HCT116 (cell line): Measurements from ENCODE around the gene GPRC5C. TPM values are rescaled to one million over a fixed set of nuclear protein-coding genes. Genes with fewer than 3 reads are reported as not detected.

Source experiments
- ATAC-seq: fragments of 200-7000 bp; cut with Tn5 transposase; 2 replicates; pipeline ENCODE4 v1.9.1; 2020; ENCODE audit warnings: mild to moderate bottlenecking, moderate library complexity
- BruUV-seq: library from RNA; stranded (reverse); fragments of 400-500 nt; replicated peaks from 2 replicates; lab custom pipeline; 2021; lab: Mats Ljungman, UMichigan
- CTCF ChIA-PET: fragments of 300-600 bp; sonication (Branson Sonifier 250); formaldehyde crosslinking; loops from one replicate; lab custom pipeline; 2021; ENCODE audit warnings: antibody characterized with exemption; lab: Charles Lee
- POLR2A ChIA-PET: fragments of 300-600, 350-600 bp; sonication (Branson Sonifier 250); formaldehyde crosslinking; loops from one replicate; lab custom pipeline; 2021; ENCODE audit warnings: antibody characterized with exemption; lab: Charles Lee
- RAD21 ChIA-PET, 2 experiments: fragments of 300-600 bp; sonication (Branson Sonifier 250); formaldehyde crosslinking; loops; one replicate each; lab custom pipeline; 2023; ENCODE audit warnings: low total read pairs in 2 of 2; ENCODE audit not compliant: uncharacterized antibody in 2 of 2, unreplicated experiment in 2 of 2, low non-redundant PET in 1 of 2; lab: Charles Lee
- DNase-seq: peaks from one replicate; pipeline ENCODE4 v3.0.0-alpha.2; 2010; ENCODE audit warnings: low read depth, low spot score
- H2AFZ ChIP-seq: fragments of 200-600 bp; shearing (Covaris generic), sonication (generic); 2 replicates; pipeline ENCODE4 v1.6.1; 2017; ENCODE audit warnings: low read depth, mixed run types, mixed read lengths, antibody characterized with exemption, low read length; ENCODE audit not compliant: poor library complexity, severe bottlenecking
- H3K27ac ChIP-seq: 2 replicates; pipeline ENCODE4 v1.5.1; 2012; ENCODE audit warnings: low read depth, low read length
- H3K27me3 ChIP-seq: fragments of 200-600 bp; sonication (generic); 2 replicates; pipeline ENCODE4 v1.6.1; 2016; ENCODE audit warnings: mixed run types, low read length, mixed read lengths; ENCODE audit not compliant: insufficient read depth
- H3K36me3 ChIP-seq, 2 experiments: fragments of 200-500 bp in 1 of 2; fragments of 200-600 bp in 1 of 2; sonication (Bioruptor generic) in 1 of 2; sonication (generic) in 1 of 2; 2 replicates each; pipeline versions ENCODE4 v1.5.1 to v1.6.1; 2014 to 2016; ENCODE audit warnings: low read length in 2 of 2, inconsistent platforms in 1 of 2, mixed read lengths in 1 of 2, mixed run types in 1 of 2; ENCODE audit not compliant: insufficient read depth in 2 of 2, control insufficient read depth in 1 of 2
- H3K4me1 ChIP-seq, 2 experiments: fragments of 200-600 bp in 1 of 2; sonication (generic) in 1 of 2; 2 replicates each; pipeline versions ENCODE4 v1.5.1 to v1.6.1; 2012 to 2017; ENCODE audit warnings: low read length in 2 of 2, inconsistent platforms in 1 of 2, mild to moderate bottlenecking in 1 of 2, mixed read lengths in 1 of 2, mixed run types in 1 of 2, moderate library complexity in 1 of 2; ENCODE audit not compliant: insufficient read depth in 2 of 2, control insufficient read depth in 1 of 2
- H3K4me2 ChIP-seq: fragments of 200-600 bp; sonication (generic); 2 replicates; pipeline ENCODE4 v1.6.1; 2017; ENCODE audit warnings: mixed run types, low read length, mixed read lengths
- H3K4me3 ChIP-seq, 2 experiments: fragments of 200-600 bp in 1 of 2; sonication (generic) in 1 of 2; replicated peaks in 1 of 2; 2 replicates each; pipeline ENCODE4 v1.5.1; 2011 to 2016; ENCODE audit warnings: low read length in 2 of 2, control low read depth in 1 of 2, low read depth in 1 of 2, mild to moderate bottlenecking in 1 of 2, mixed read lengths in 1 of 2, mixed run types in 1 of 2
- H3K79me2 ChIP-seq: fragments of 200-600 bp; sonication (generic); 2 replicates; pipeline ENCODE4 v1.6.1; 2017; ENCODE audit warnings: mild to moderate bottlenecking, mixed run types, low read length, moderate library complexity, mixed read lengths; ENCODE audit not compliant: insufficient read depth
- H3K9ac ChIP-seq: fragments of 200-600 bp; sonication (generic); 2 replicates; pipeline ENCODE4 v1.6.1; 2016; ENCODE audit warnings: low read length, mixed read lengths
- H3K9me2 ChIP-seq: fragments of 200-600 bp; sonication (generic), shearing (Covaris generic); 2 replicates; pipeline ENCODE4 v1.6.1; 2017; ENCODE audit warnings: mixed run types, mild to moderate bottlenecking, moderate library complexity; ENCODE audit not compliant: insufficient read depth
- H3K9me3 ChIP-seq, 2 experiments: fragments of 200-500 bp in 1 of 2; fragments of 200-600 bp in 1 of 2; sonication (Bioruptor generic) in 1 of 2; sonication (generic) in 1 of 2; 2 replicates each; pipeline ENCODE4 v1.6.1; 2014 to 2017; ENCODE audit warnings: low read length in 2 of 2, mixed read lengths in 2 of 2, inconsistent platforms in 1 of 2, low read depth in 1 of 2, mild to moderate bottlenecking in 1 of 2, mixed run types in 1 of 2, moderate library complexity in 1 of 2; ENCODE audit not compliant: control insufficient read depth in 1 of 2, insufficient read depth in 1 of 2
- H4K20me1 ChIP-seq: fragments of 200-600 bp; sonication (generic), shearing (Covaris generic); 2 replicates; pipeline ENCODE4 v1.6.1; 2017; ENCODE audit warnings: mixed run types, mild to moderate bottlenecking, moderate library complexity; ENCODE audit not compliant: insufficient read depth
- CBX3 ChIP-seq: IDR thresholded peaks from 2 replicates; pipeline ENCODE4 v1.6.1; 2012; ENCODE audit warnings: low read depth
- CTCF ChIP-seq, 3 experiments: fragments of 200-600 bp in 1 of 3; sonication (generic) in 1 of 3; IDR thresholded peaks in 2 of 3; conservative IDR thresholded peaks in 1 of 3; 2 replicates each; pipeline ENCODE4 v1.5.1; 2012 to 2017; ENCODE audit warnings: low read depth in 2 of 3, low read length in 2 of 3, antibody characterized with exemption in 1 of 3, borderline replicate concordance in 1 of 3, control low read depth in 1 of 3, mild to moderate bottlenecking in 1 of 3, mixed read lengths in 1 of 3, mixed run types in 1 of 3, moderate library complexity in 1 of 3; ENCODE audit not compliant: insufficient read depth in 1 of 3
- EGR1 ChIP-seq: IDR thresholded peaks from 2 replicates; pipeline ENCODE4 v1.6.1; 2012; ENCODE audit warnings: low read depth
- EZH2phosphoT487 ChIP-seq: fragments of 200-600 bp; IDR thresholded peaks from 2 replicates; pipeline ENCODE4 v1.6.1; 2018; ENCODE audit warnings: antibody characterized with exemption, borderline replicate concordance
- MAX ChIP-seq: IDR thresholded peaks from 2 replicates; pipeline ENCODE4 v1.6.1; 2012
- REST ChIP-seq: IDR thresholded peaks from 2 replicates; pipeline ENCODE4 v1.6.1; 2012; ENCODE audit warnings: low read depth
- ZNF274 ChIP-seq: fragments of 200-500 bp; sonication (Bioruptor generic); IDR thresholded peaks from 2 replicates; pipeline ENCODE4 v1.6.1; 2014; ENCODE audit warnings: mild to moderate bottlenecking, low read depth, low read length, inconsistent platforms
- intact Hi-C: fragments of 100-400 bp; cut with micrococcal nuclease; formaldehyde crosslinking; loops from 2 replicates; pipeline ENCODE4 v1.10.0; 2022
- total RNA-seq: library from RNA; stranded (reverse); gene quantifications from one replicate; pipeline ENCODE4 v1.2.1, GENCODE V29; 2021; ENCODE audit not compliant: unreplicated experiment

The GPRC5C gene
- total RNA-seq, 1 experiment from 2014 or later, result 54.4 TPM

- ATAC-seq (no peak), DNase-seq (no peak)
- ChIA-PET POLR2A (no interaction called here), RAD21 (interaction anchor here in 1 of 2 experiments (1.0 kb wide), 1 partner anchor 12 kb away, joined by 4 read pairs; no protein-coding TSS in a partner anchor), CTCF (interaction anchor here (1.2 to 1.6 kb wide), 3 partner anchors 12 to 46 kb away, joined by 3 to 7 read pairs (median 3); partner anchors contain the start of gene GPR142)
- H3K4me2 ChIP-seq, result no peak overlapping the region
- no peak overlapping the region for H3K9ac ChIP-seq
- peaks cover 0 to 6% of the 10 kb centered on the region in 2 experiments; a peak in 2 of 4 replicates for H3K4me1 ChIP-seq
- BruUV-seq, result no TSS peak
- H2AFZ ChIP-seq, result no peak overlapping the region
- H3K9me3 ChIP-seq, result no peaks in the 10 kb centered on the region
- no peak overlapping the region for H3K4me3 ChIP-seq
- no peak overlapping the region for H3K27ac ChIP-seq
- no peaks in the 10 kb centered on the region for H3K79me2 ChIP-seq
- no peaks in the 10 kb centered on the region for H3K9me2 ChIP-seq
- intact Hi-C loops, result no loop called here
- H3K36me3 ChIP-seq, result no peaks in the 10 kb centered on the region
- H3K27me3 ChIP-seq, result no peaks in the 10 kb centered on the region
- no peak for TF ChIP-seq CTCF (IDR thresholded peaks at IDR 0.05 in 2 of 3, conservative IDR thresholded peaks at IDR 0.05 in 1 of 3; ENCODE audit: borderline replicate concordance in 1 of 3, insufficient read depth in 1 of 3, low read depth in 2 of 3, low read length in 2 of 3)
- no peak for TF ChIP-seq ZNF274
- TF ChIP-seq EGR1, result no peak
- TF ChIP-seq MAX, result no peak
- TF ChIP-seq REST, result no peak
- TF ChIP-seq EZH2phosphoT487, result no peak
- no peak for TF ChIP-seq CBX3
- H4K20me1 ChIP-seq, result no peaks in the 10 kb centered on the region
These were observed 40.1 kb upstream of the GPRC5C start for GRCh38 chr17:74391771-74392170.
